ENCODE measurements around the gene FRMPD4. TPM values are rescaled to one million over a fixed set of nuclear protein-coding genes. Genes with fewer than 3 reads are reported as not detected.

The FRMPD4 gene
- total RNA-seq, 3 donors from 2014 or later (not counting 1 experiment from before 2014, with no cell fraction given) = not detected

DNA sequence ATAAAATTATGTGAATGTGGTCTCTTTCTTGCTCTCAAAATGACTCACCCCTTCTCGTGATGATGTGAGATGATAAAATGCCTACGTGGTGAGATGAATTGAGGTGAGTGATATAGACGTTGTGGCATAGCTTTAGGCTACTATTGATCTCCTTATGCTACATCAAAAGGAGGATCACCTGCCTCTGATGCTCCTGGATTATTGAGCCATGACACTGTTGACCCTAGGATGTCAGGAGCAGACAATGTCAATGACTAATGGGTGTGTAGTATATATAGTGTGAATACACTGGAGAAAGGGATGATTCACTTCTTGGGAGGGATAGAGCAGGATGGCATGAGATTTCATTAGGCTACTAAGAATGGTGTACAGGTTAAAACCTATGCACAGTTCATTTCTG lies 442.3 kb downstream of the FRMPD4 start:
- Histone ChIP-seq H3K4me1 (ENCODE audit: control insufficient read depth, insufficient read depth, low read length) (no peaks in the 10 kb centered on the region), H3K27me3 (ENCODE audit: control insufficient read depth, insufficient read depth, low read length) (no peaks in the 10 kb centered on the region), H3K36me3 (ENCODE audit: control insufficient read depth, insufficient read depth, low read length) (no peaks in the 10 kb centered on the region), H3K27ac (ENCODE audit: low read length) (no peak overlapping the region), H3K9me3 (ENCODE audit: control insufficient read depth, insufficient read depth, low read length) (no peaks in the 10 kb centered on the region), H3K4me3 (ENCODE audit: low read length) (no peak overlapping the region)
- peaks cover 0 to 9% of the 10 kb centered on the region in 2 donors for H3K27me3 Mint-ChIP-seq (ENCODE audit: low read depth in 2 of 2)
- intact Hi-C loops (cut with micrococcal nuclease) = no loop called here
- no peak overlapping the region for H3K27ac Mint-ChIP-seq
- no peaks in the 10 kb centered on the region for H3K9me3 Mint-ChIP-seq
- H3K4me3 Mint-ChIP-seq = no peak overlapping the region
- H3K4me1 Mint-ChIP-seq = no peaks in the 10 kb centered on the region
- ATAC-seq (no peak), DNase-seq (no peak)
- 94% methylated on average over 2 of the region's 3 CpGs for whole genome bisulfite sequencing (ENCODE audit: insufficient coverage)
- TF ChIP-seq, protein P1, sequence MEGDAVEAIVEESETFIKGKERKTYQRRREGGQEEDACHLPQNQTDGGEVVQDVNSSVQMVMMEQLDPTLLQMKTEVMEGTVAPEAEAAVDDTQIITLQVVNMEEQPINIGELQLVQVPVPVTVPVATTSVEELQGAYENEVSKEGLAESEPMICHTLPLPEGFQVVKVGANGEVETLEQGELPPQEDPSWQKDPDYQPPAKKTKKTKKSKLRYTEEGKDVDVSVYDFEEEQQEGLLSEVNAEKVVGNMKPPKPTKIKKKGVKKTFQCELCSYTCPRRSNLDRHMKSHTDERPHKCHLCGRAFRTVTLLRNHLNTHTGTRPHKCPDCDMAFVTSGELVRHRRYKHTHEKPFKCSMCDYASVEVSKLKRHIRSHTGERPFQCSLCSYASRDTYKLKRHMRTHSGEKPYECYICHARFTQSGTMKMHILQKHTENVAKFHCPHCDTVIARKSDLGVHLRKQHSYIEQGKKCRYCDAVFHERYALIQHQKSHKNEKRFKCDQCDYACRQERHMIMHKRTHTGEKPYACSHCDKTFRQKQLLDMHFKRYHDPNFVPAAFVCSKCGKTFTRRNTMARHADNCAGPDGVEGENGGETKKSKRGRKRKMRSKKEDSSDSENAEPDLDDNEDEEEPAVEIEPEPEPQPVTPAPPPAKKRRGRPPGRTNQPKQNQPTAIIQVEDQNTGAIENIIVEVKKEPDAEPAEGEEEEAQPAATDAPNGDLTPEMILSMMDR (IDR thresholded peaks at IDR 0.05) = no peak
- H3K36me3 Mint-ChIP-seq = no peaks in the 10 kb centered on the region

DNA sequence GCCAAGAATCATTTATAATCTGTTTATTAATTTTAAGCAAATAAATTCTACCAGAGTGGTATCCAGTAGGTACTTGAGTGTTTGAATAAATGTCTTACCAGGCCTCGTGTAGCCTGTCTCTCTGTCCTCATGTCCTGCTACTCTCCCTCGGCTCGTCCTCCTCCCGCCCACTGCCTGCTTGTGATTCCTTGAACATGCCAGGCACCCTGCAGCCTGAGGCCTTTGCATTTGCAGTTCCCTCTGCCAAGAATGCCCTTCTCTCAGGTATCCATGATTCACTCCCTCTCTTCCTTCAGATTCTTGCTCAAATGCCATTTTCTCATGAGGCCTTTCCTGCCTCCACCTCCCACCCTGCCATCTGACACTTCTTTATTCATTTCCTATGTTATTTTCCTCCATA lies 443.3 kb downstream of the FRMPD4 start:
- ATAC-seq (no peak), DNase-seq (no peak)
- Mint-ChIP-seq H3K9me3 (no peaks in the 10 kb centered on the region), H3K4me1 (no peaks in the 10 kb centered on the region), H3K27me3 (ENCODE audit: low read depth in 2 of 2) (peaks cover 0 to 9% of the 10 kb centered on the region in 2 donors), H3K36me3 (no peaks in the 10 kb centered on the region), H3K27ac (no peak overlapping the region), H3K4me3 (no peak overlapping the region)
- TF ChIP-seq, protein P1 (IDR thresholded peaks at IDR 0.05) = no peak
- H3K27me3 ChIP-seq (ENCODE audit: control insufficient read depth, insufficient read depth, low read length) = no peaks in the 10 kb centered on the region
- no peaks in the 10 kb centered on the region for H3K9me3 ChIP-seq (ENCODE audit: control insufficient read depth, insufficient read depth, low read length)
- no peak overlapping the region for H3K27ac ChIP-seq (ENCODE audit: low read length)
- intact Hi-C loops (cut with micrococcal nuclease) = no loop called here
- H3K4me3 ChIP-seq (ENCODE audit: low read length) = no peak overlapping the region
- H3K4me1 ChIP-seq (ENCODE audit: control insufficient read depth, insufficient read depth, low read length) = no peaks in the 10 kb centered on the region
- H3K36me3 ChIP-seq (ENCODE audit: control insufficient read depth, insufficient read depth, low read length) = no peaks in the 10 kb centered on the region
- 88% methylated on average over 4 of the region's 4 CpGs for WGBS (ENCODE audit: insufficient coverage)

DNA sequence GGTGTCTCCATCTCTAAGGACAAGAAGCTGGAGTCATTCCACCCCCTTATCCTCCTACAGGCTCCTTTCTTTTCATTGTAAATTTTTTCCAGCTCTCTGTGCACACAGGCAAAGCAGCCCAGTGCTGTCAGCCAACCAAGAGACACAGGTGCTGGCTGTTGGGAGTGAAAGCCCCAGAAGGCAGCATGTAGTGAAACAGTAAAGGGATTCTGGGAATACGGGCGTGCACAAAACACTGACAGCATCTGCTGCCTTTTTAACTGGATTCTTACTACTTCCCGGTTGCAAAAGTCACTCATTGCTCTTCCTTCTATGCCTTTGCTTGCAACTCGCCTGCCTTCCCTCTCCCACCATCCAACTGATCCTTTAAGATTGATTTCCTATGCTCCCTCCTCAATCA lies 444.4 kb downstream of the FRMPD4 start:
- TF ChIP-seq, protein P1 (IDR thresholded peaks at IDR 0.05) = no peak
- Mint-ChIP-seq H3K4me3 (no peak overlapping the region), H3K27me3 (ENCODE audit: low read depth in 2 of 2) (peaks cover 0 to 6% of the 10 kb centered on the region in 2 donors), H3K36me3 (no peaks in the 10 kb centered on the region), H3K9me3 (no peaks in the 10 kb centered on the region), H3K4me1 (no peaks in the 10 kb centered on the region), H3K27ac (no peak overlapping the region)
- no peak overlapping the region for H3K27ac ChIP-seq (ENCODE audit: low read length)
- ATAC-seq (no peak), DNase-seq (no peak)
- H3K9me3 ChIP-seq (ENCODE audit: control insufficient read depth, insufficient read depth, low read length) = no peaks in the 10 kb centered on the region
- H3K36me3 ChIP-seq (ENCODE audit: control insufficient read depth, insufficient read depth, low read length) = no peaks in the 10 kb centered on the region
- H3K4me1 ChIP-seq (ENCODE audit: control insufficient read depth, insufficient read depth, low read length) = no peaks in the 10 kb centered on the region
- no peak overlapping the region for H3K4me3 ChIP-seq (ENCODE audit: low read length)
- intact Hi-C loops (cut with micrococcal nuclease) = no loop called here
- WGBS (ENCODE audit: insufficient coverage) = 93% methylated on average over 4 of the region's 4 CpGs
- H3K27me3 ChIP-seq (ENCODE audit: control insufficient read depth, insufficient read depth, low read length) = no peaks in the 10 kb centered on the region

DNA sequence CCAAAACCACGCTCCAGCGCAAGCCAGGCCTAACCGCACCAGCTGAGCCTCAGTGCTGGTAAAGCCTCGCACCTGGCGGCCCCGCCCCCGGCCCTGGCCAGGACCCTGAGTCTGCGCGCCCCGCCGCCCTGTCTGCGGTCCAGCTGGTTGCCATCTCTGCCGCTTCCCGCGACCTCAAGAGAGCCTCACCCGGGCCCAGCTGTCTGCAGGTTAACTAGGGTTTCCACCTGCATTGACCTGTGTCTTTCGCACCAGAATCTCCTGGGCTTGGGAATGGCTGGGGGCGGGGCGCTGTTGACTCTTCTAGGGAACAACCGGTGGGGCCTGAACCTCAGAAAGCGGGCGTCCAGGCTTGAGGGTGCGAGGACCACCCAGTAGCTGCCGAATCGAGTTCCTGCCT lies 445.3 kb downstream of the FRMPD4 start:
- Mint-ChIP-seq H3K4me3 (no peak overlapping the region), H3K9me3 (no peaks in the 10 kb centered on the region), H3K4me1 (no peaks in the 10 kb centered on the region), H3K36me3 (no peaks in the 10 kb centered on the region), H3K27me3 (ENCODE audit: low read depth in 2 of 2) (peaks cover 0 to 6% of the 10 kb centered on the region in 2 donors), H3K27ac (no peak overlapping the region)
- H3K4me3 ChIP-seq (ENCODE audit: low read length) = no peak overlapping the region
- TF ChIP-seq, protein P1 (IDR thresholded peaks at IDR 0.05) = no peak
- 89% methylated on average over 24 of the region's 25 CpGs for WGBS (ENCODE audit: insufficient coverage)
- H3K9me3 ChIP-seq (ENCODE audit: control insufficient read depth, insufficient read depth, low read length) = no peaks in the 10 kb centered on the region
- no peaks in the 10 kb centered on the region for H3K4me1 ChIP-seq (ENCODE audit: control insufficient read depth, insufficient read depth, low read length)
- ATAC-seq (no peak), DNase-seq (no peak)
- H3K27me3 ChIP-seq (ENCODE audit: control insufficient read depth, insufficient read depth, low read length) = no peaks in the 10 kb centered on the region
- H3K36me3 ChIP-seq (ENCODE audit: control insufficient read depth, insufficient read depth, low read length) = no peaks in the 10 kb centered on the region
- intact Hi-C loops (cut with micrococcal nuclease) = no loop called here
- H3K27ac ChIP-seq (ENCODE audit: low read length) = no peak overlapping the region
